CD4-positive, alpha-beta T cell (primary cell): Measurements from ENCODE around the gene COPS8. TPM values are rescaled to one million over a fixed set of nuclear protein-coding genes. Genes with fewer than 3 reads are reported as not detected.

Experiments used
- ATAC-seq: fragments of 200-7000 bp; cut with Tn5 transposase; one replicate; pipeline ENCODE4 v1.10.0; 2022; ENCODE audit warnings: mild to moderate bottlenecking; ENCODE audit not compliant: poor library complexity
- CTCF ChIA-PET: fragments of 350-600 bp; sonication (Branson Sonifier 250); formaldehyde crosslinking; loops from one replicate; lab custom pipeline; 2021; ENCODE audit warnings: antibody characterized with exemption, inconsistent platforms; lab: Charles Lee
- POLR2A ChIA-PET: fragments of 350-600 bp; sonication (Branson Sonifier 250); formaldehyde crosslinking; loops from one replicate; lab custom pipeline; 2021; ENCODE audit warnings: antibody characterized with exemption, inconsistent platforms; lab: Charles Lee
- DNase-seq, 14 experiments: peaks; one replicate each; pipeline ENCODE4 v3.0.0-alpha.2; 2013 to 2020; ENCODE audit warnings: mixed read lengths in 2 of 14
- H3K27ac ChIP-seq, 2 donors: one replicate each; pipeline versions ENCODE4 v1.5.1 to v1.7.0; 2013; ENCODE audit warnings: low read length in 2 of 2, low read depth in 1 of 2, mild to moderate bottlenecking in 1 of 2
- H3K27me3 ChIP-seq, 2 experiments: 1 replicate in 1 of 2; 2 replicates in 1 of 2; pipeline versions ENCODE4 v1.6.1 to v1.7.0; 2013; ENCODE audit warnings: low read length in 2 of 2, control low read depth in 1 of 2, mild to moderate bottlenecking in 1 of 2, moderate library complexity in 1 of 2; ENCODE audit not compliant: insufficient read depth in 2 of 2, control insufficient read depth in 1 of 2
- H3K36me3 ChIP-seq: one replicate; pipeline ENCODE4 v1.6.1; 2013; ENCODE audit warnings: low read length, control low read depth; ENCODE audit not compliant: insufficient read depth
- H3K4me1 ChIP-seq: one replicate; pipeline ENCODE4 v1.6.1; 2013; ENCODE audit warnings: low read length, control low read depth; ENCODE audit not compliant: insufficient read depth
- H3K4me3 ChIP-seq: one replicate; pipeline ENCODE4 v1.5.1; 2013; ENCODE audit warnings: mild to moderate bottlenecking, low read length, moderate library complexity
- H3K9me3 ChIP-seq, 2 experiments: 1 replicate in 1 of 2; 2 replicates in 1 of 2; pipeline versions ENCODE4 v1.6.1 to v1.7.0; 2013; ENCODE audit warnings: low read length in 2 of 2, mild to moderate bottlenecking in 2 of 2, control low read depth in 1 of 2, moderate library complexity in 1 of 2; ENCODE audit not compliant: control insufficient read depth in 1 of 2, insufficient read depth in 1 of 2
- H3K27ac Mint-ChIP-seq: one replicate; pipeline ENCODE4 v1.8.0; 2020; ENCODE audit warnings: mixed read lengths
- H3K27me3 Mint-ChIP-seq: one replicate; pipeline ENCODE4 v1.8.0; 2021; ENCODE audit warnings: mixed read lengths
- H3K36me3 Mint-ChIP-seq: one replicate; pipeline ENCODE4 v1.8.0; 2021; ENCODE audit warnings: low read depth, mixed read lengths
- H3K4me1 Mint-ChIP-seq: one replicate; pipeline ENCODE4 v1.8.0; 2021; ENCODE audit warnings: low read depth, mixed read lengths
- H3K4me3 Mint-ChIP-seq: one replicate; pipeline ENCODE4 v1.8.0; 2020; ENCODE audit warnings: mild to moderate bottlenecking, mixed read lengths
- H3K9me3 Mint-ChIP-seq: one replicate; pipeline ENCODE4 v1.8.0; 2020; ENCODE audit warnings: mixed read lengths
- intact Hi-C, 2 experiments: fragments of 100-400 bp; cut with DNase I in 1 of 2; cut with micrococcal nuclease in 1 of 2; formaldehyde crosslinking; loops; one replicate each; pipeline versions ENCODE4 v1.15.1 to v1.9.0; 2023 to 2025; cut with DNase I, micrococcal nuclease
- total RNA-seq, 174 experiments: library from RNA in 2 of 174; stranded (reverse) in 2 of 174; gene quantifications; one replicate each; pipeline ENCODE4 v1.2.3 and lab custom pipeline; 2021 to 2026
- TF ChIP-seq, protein P1 (sequence below): fragments of 200-600 bp; IDR thresholded peaks from one replicate; pipeline ENCODE4 v1.8.0; 2022; ENCODE audit warnings: antibody characterized with exemption, mild to moderate bottlenecking

The COPS8 gene
- total RNA-seq, 2 experiments from 2014 or later, result 47.9 to 51.7 TPM

DNA sequence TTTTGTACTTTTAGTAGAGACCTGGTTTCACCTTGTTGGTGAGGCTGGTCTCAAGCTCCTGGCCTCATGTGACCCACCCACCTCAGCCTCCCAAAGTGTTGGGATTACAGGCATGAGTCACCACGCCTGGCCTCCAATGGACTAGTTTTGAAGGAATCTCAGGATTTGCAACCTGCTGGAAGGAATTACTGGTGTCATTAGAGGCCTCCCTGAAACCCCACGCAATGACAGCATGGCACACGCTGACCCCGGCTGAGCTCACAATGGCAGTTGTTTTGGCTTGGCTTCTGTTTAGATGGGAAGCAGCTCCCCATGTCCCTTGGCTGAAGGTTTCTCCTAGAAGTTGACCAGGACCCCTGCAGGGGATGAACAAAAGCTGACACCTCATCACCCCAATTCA lies 23.1 kb upstream of the COPS8 start:
- Mint-ChIP-seq H3K27ac (no peak overlapping the region), H3K27me3 (peaks cover 5% of the 10 kb centered on the region), H3K4me3 (no peak overlapping the region), H3K36me3 (no peaks in the 10 kb centered on the region), H3K4me1 (no peaks in the 10 kb centered on the region), H3K9me3 (no peaks in the 10 kb centered on the region)
- Histone ChIP-seq H3K4me3 (no peak overlapping the region), H3K27me3 (no peaks in the 10 kb centered on the region), H3K36me3 (no peaks in the 10 kb centered on the region), H3K27ac (no peak overlapping the region), H3K4me1 (peaks cover 5% of the 10 kb centered on the region), H3K9me3 (no peaks in the 10 kb centered on the region)
- intact Hi-C loops, result loop anchor here (5.0 kb wide), 2 partner anchors 490 to 550 kb away; no protein-coding TSS in a partner anchor
- CTCF ChIA-PET, result no interaction called here
- POLR2A ChIA-PET, result no interaction called here
- DNase-seq, result no peak
- ATAC-seq, result no peak
- TF ChIP-seq, protein P1, sequence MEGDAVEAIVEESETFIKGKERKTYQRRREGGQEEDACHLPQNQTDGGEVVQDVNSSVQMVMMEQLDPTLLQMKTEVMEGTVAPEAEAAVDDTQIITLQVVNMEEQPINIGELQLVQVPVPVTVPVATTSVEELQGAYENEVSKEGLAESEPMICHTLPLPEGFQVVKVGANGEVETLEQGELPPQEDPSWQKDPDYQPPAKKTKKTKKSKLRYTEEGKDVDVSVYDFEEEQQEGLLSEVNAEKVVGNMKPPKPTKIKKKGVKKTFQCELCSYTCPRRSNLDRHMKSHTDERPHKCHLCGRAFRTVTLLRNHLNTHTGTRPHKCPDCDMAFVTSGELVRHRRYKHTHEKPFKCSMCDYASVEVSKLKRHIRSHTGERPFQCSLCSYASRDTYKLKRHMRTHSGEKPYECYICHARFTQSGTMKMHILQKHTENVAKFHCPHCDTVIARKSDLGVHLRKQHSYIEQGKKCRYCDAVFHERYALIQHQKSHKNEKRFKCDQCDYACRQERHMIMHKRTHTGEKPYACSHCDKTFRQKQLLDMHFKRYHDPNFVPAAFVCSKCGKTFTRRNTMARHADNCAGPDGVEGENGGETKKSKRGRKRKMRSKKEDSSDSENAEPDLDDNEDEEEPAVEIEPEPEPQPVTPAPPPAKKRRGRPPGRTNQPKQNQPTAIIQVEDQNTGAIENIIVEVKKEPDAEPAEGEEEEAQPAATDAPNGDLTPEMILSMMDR, result no peak

DNA sequence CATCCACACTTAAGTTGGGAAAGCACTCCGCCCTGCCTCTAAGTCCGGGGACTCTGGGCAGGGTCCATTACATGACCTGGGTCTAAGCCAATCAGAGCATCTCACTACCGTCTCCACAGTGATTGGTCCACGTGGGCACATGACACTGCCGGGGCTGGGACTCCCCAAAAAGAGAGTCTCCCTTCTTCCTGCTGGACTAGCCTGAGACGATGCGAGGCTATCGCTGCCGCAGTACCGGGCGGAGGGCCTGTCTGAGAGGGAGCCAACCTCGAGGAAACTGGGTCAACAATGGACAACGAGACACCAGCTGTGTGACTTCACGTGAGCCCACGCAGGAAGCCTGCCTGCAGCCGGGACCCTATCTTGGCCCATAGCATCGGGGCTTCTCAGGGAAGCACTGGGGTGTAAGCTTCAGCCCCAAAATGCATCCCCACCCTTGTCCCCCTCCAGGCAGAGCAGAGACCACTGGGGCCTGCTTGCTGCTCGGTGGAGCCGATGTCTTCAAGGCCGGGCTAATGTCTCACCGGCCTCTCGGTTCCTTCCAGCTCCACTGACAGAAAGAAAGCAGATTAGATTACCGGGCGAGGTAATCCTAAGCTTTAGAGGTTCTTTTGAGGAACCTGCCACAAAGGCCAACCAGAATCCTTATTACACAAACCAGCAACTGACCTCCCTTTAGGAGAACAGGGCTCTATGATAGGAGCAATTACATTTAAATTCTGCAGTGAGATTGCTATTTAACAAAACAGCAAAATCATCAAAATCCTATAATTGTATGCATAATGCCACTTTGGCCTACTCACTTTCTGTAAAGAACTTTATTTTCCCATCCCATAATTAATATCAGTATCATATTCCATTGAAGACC lies 21.3 kb upstream of the COPS8 start:
- Mint-ChIP-seq H3K4me3 (no peak overlapping the region), H3K9me3 (no peaks in the 10 kb centered on the region), H3K4me1 (no peaks in the 10 kb centered on the region), H3K36me3 (no peaks in the 10 kb centered on the region), H3K27me3 (peaks cover 5% of the 10 kb centered on the region), H3K27ac (no peak overlapping the region)
- no peak overlapping the region for H3K4me3 ChIP-seq
- no peak overlapping the region for H3K27ac ChIP-seq
- peaks cover 2% of the 10 kb centered on the region for H3K4me1 ChIP-seq
- H3K27me3 ChIP-seq, result no peaks in the 10 kb centered on the region
- TF ChIP-seq, protein P1, result no peak
- ATAC-seq (no peak), DNase-seq (no peak)
- no peaks in the 10 kb centered on the region for H3K36me3 ChIP-seq
- POLR2A ChIA-PET, result no interaction called here
- CTCF ChIA-PET, result no interaction called here
- intact Hi-C loops, result loop anchor here (5.0 kb wide), 2 partner anchors 492 to 552 kb away; no protein-coding TSS in a partner anchor
- H3K9me3 ChIP-seq, result no peaks in the 10 kb centered on the region

DNA sequence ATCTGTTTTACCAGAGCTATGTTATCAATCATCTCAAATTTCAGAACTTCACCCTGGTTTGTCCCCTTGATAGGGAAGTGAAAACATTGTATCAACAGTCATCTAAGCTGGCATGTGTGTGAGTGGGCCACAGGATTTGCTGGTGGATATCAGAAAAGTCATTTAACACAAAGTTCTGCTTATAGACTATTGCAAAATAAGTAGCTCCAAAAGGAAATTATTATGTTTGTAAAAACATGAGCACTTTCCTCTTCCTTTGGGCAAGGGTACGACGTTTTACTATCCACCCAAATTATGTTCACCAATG lies 20.7 kb upstream of the COPS8 start:
- Histone ChIP-seq H3K9me3 (no peaks in the 10 kb centered on the region), H3K4me3 (no peak overlapping the region), H3K36me3 (no peaks in the 10 kb centered on the region), H3K4me1 (no peaks in the 10 kb centered on the region), H3K27me3 (no peaks in the 10 kb centered on the region), H3K27ac (no peak overlapping the region)
- intact Hi-C loops, result no loop called here
- no peak for ATAC-seq
- TF ChIP-seq, protein P1, result no peak
- no peaks in the 10 kb centered on the region for H3K9me3 Mint-ChIP-seq
- H3K4me1 Mint-ChIP-seq, result no peaks in the 10 kb centered on the region
- POLR2A ChIA-PET, result no interaction called here
- CTCF ChIA-PET, result no interaction called here
- H3K4me3 Mint-ChIP-seq, result no peak overlapping the region
- H3K27ac Mint-ChIP-seq, result no peak overlapping the region
- H3K27me3 Mint-ChIP-seq, result peaks cover 5% of the 10 kb centered on the region
- no peaks in the 10 kb centered on the region for H3K36me3 Mint-ChIP-seq
- DNase-seq, result no peak
